Ishikawa (cell line): Measurements from ENCODE around the gene MYCBPAP.

Experiments used
- CEBPB ChIP-seq: IDR thresholded peaks from 2 replicates; pipeline ENCODE4 v1.6.1; 2012
- CREB1 ChIP-seq: IDR thresholded peaks from 2 replicates; pipeline ENCODE4 v1.6.1; 2012; ENCODE audit warnings: low read depth
- EGR1 ChIP-seq: IDR thresholded peaks from 2 replicates; pipeline ENCODE4 v1.6.1; 2012
- EP300 ChIP-seq: IDR thresholded peaks from 2 replicates; pipeline ENCODE4 v1.6.1; 2012; ENCODE audit warnings: borderline replicate concordance
- FOXM1 ChIP-seq: IDR thresholded peaks from 2 replicates; pipeline ENCODE4 v1.6.1; 2012; ENCODE audit warnings: low read depth, borderline replicate concordance
- NFIC ChIP-seq: IDR thresholded peaks from 2 replicates; pipeline ENCODE4 v1.6.1; 2012
- RAD21 ChIP-seq: IDR thresholded peaks from 2 replicates; pipeline ENCODE4 v1.6.1; 2012; ENCODE audit warnings: low read depth
- TAF1 ChIP-seq: IDR thresholded peaks from 2 replicates; pipeline ENCODE4 v1.6.1; 2012; ENCODE audit warnings: low read depth, mild to moderate bottlenecking
- TCF12 ChIP-seq: IDR thresholded peaks from 2 replicates; pipeline ENCODE4 v1.6.1; 2012; ENCODE audit warnings: low read depth
- TEAD4 ChIP-seq: IDR thresholded peaks from 2 replicates; pipeline ENCODE4 v1.6.1; 2012
- USF1 ChIP-seq: IDR thresholded peaks from 2 replicates; pipeline ENCODE4 v1.6.1; 2012
- YY1 ChIP-seq: IDR thresholded peaks from 2 replicates; pipeline ENCODE4 v1.6.1; 2012; ENCODE audit warnings: low read depth
- ZBTB7A ChIP-seq: IDR thresholded peaks from 2 replicates; pipeline ENCODE4 v1.6.1; 2012; ENCODE audit warnings: low read depth
- TF ChIP-seq, protein P1 (sequence below): IDR thresholded peaks from 2 replicates; pipeline ENCODE4 v1.6.1; 2012; ENCODE audit warnings: low read depth, mild to moderate bottlenecking
- TF ChIP-seq, protein P2 (sequence below): IDR thresholded peaks from 2 replicates; pipeline ENCODE4 v1.6.1; 2012

Gene MYCBPAP

DNA sequence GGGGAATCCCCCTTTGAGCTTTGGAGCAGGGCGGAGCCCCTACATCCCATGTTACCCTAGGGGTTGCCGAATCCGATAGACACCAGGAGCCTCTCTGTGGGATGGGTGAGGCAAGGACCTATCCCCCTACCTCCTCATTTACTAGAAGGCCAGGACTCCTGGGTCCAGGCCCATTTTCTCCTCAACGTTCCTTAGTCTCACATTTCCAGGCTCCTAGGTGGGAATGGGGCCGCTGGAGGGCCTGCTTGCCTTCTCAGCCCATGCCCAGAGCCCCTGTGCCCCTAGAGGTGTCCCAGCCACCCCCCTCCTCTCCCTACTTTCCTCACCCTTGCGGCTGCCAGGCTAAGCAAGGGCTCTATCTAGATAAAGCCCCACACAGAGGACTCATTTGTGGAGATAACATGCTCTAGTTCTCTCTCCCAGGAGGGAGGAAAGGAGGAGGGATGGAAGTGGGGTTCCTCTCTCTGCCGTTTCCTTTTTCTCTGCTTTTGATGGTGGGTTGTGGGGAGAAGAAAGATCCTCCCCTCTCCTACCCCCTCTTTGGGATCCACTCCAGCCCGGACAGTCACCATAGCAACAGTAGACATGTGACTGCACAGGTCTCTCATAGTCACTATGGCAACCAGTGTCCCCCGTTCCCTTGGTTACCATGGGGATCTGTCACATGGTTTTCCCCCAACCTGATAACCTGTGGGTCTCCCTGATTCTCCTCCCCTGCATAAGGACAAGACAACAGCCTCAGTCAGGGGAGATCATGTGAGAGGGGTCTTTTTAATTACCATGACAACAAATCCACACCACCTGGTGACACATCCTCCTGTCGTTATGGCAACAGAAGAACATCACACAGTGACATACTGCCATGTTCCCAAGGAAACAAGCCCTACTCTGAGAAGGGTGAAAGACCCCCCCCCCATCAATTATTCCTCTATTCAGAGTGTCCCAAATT lies 57.4 kb downstream of the MYCBPAP start:
- TF ChIP-seq USF1 = peak; percentile 62
- no peak for TF ChIP-seq CEBPB

DNA sequence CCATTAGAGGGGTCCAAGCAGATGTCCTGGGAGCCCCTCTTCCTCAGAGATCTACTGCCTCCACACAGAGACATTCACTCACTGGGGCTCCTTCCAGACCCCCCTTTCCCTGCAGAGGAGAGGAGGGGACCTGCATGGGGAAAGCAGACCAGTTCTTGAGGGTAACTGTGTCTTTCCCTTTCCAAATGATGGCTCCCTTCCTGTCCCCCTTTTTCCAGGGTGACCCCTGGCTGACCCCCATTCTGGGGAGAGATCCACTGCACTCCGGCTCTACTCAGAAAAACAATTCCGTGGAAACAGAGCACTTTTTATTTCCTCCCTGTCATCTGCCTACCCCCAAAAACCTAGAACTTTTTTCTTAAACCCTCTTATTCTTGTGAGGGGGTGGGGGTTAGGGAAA lies 58.6 kb downstream of the MYCBPAP start:
- TF ChIP-seq TCF12 (no peak), CEBPB (no peak), CREB1 (no peak), NFIC (no peak), EGR1 (no peak), EP300 (no peak), TAF1 (no peak), YY1 (no peak), ZBTB7A (no peak), RAD21 (no peak), TEAD4 (no peak), FOXM1 (no peak), USF1 (no peak)
- TF ChIP-seq, protein P1, sequence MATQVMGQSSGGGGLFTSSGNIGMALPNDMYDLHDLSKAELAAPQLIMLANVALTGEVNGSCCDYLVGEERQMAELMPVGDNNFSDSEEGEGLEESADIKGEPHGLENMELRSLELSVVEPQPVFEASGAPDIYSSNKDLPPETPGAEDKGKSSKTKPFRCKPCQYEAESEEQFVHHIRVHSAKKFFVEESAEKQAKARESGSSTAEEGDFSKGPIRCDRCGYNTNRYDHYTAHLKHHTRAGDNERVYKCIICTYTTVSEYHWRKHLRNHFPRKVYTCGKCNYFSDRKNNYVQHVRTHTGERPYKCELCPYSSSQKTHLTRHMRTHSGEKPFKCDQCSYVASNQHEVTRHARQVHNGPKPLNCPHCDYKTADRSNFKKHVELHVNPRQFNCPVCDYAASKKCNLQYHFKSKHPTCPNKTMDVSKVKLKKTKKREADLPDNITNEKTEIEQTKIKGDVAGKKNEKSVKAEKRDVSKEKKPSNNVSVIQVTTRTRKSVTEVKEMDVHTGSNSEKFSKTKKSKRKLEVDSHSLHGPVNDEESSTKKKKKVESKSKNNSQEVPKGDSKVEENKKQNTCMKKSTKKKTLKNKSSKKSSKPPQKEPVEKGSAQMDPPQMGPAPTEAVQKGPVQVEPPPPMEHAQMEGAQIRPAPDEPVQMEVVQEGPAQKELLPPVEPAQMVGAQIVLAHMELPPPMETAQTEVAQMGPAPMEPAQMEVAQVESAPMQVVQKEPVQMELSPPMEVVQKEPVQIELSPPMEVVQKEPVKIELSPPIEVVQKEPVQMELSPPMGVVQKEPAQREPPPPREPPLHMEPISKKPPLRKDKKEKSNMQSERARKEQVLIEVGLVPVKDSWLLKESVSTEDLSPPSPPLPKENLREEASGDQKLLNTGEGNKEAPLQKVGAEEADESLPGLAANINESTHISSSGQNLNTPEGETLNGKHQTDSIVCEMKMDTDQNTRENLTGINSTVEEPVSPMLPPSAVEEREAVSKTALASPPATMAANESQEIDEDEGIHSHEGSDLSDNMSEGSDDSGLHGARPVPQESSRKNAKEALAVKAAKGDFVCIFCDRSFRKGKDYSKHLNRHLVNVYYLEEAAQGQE = no peak
- TF ChIP-seq, protein P2, sequence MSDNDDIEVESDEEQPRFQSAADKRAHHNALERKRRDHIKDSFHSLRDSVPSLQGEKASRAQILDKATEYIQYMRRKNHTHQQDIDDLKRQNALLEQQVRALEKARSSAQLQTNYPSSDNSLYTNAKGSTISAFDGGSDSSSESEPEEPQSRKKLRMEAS = no peak

GRCh38 chr17:50568659-50569058 lies 60.4 kb downstream of the MYCBPAP start:
- TF ChIP-seq EGR1 (no peak), CREB1 (no peak), YY1 (no peak), EP300 (no peak), ZBTB7A (no peak), RAD21 (no peak), CEBPB (no peak), TAF1 (no peak), TCF12 (no peak), NFIC (no peak), FOXM1 (no peak), USF1 (no peak), TEAD4 (no peak)
- TF ChIP-seq, protein P1 = no peak
- TF ChIP-seq, protein P2 = no peak

- TF ChIP-seq USF1 = no peak
- TF ChIP-seq CREB1 = no peak
- TF ChIP-seq TAF1 = no peak
- no peak for TF ChIP-seq RAD21
- TF ChIP-seq TEAD4 = no peak
- TF ChIP-seq, protein P1 = no peak
- TF ChIP-seq TCF12 = no peak
- TF ChIP-seq FOXM1 = no peak
- no peak for TF ChIP-seq EP300
- no peak for TF ChIP-seq CEBPB
- no peak for TF ChIP-seq EGR1
- TF ChIP-seq, protein P2 = no peak
- no peak for TF ChIP-seq ZBTB7A
- no peak for TF ChIP-seq NFIC
- no peak for TF ChIP-seq YY1
These were observed 61.4 kb downstream of the MYCBPAP start for GRCh38 chr17:50569592-50569991.
